Measurements from ENCODE around the gene HTR6. TPM values are rescaled to one million over a fixed set of nuclear protein-coding genes. Genes with fewer than 3 reads are reported as not detected.

HTR6 gene
- total RNA-seq, 1 donor from 2014 or later: not detected

- H3K9me3 ChIP-seq: no peaks in the 10 kb centered on the region
- peaks cover 32% of the 10 kb centered on the region for H3K27me3 ChIP-seq (ENCODE audit: low read depth)
- DNase-seq: no peak
- intact Hi-C loops (cut with DNase I): no loop called here
- TF ChIP-seq CTCF (IDR thresholded peaks at IDR 0.05): no peak
- no peaks in the 10 kb centered on the region for H3K36me3 ChIP-seq
- peak; percentile 11 to 40 for ATAC-seq
- peak overlapping the region; percentile 87 for H3K27ac ChIP-seq
- peaks cover 37% of the 10 kb centered on the region for H3K4me1 ChIP-seq
- H3K4me3 ChIP-seq: peak overlapping the region; percentile 67
These were observed 19.8 kb upstream of the HTR6 start for GRCh38 chr1:19644681-19645410.

GRCh38 chr1:19645411-19646251, 19.0 kb upstream of the HTR6 start:
- Histone ChIP-seq H3K9me3 (no peaks in the 10 kb centered on the region), H3K4me3 (peak overlapping the region; percentile 67), H3K27ac (peak overlapping the region; percentile 87), H3K27me3 (ENCODE audit: low read depth) (peaks cover 32% of the 10 kb centered on the region), H3K36me3 (no peaks in the 10 kb centered on the region), H3K4me1 (peaks cover 38% of the 10 kb centered on the region)
- intact Hi-C loops (cut with DNase I): no loop called here
- TF ChIP-seq CTCF (IDR thresholded peaks at IDR 0.05): no peak
- ATAC-seq (peak in 1 of 2 donors; percentile 1), DNase-seq (no peak)

- Histone ChIP-seq H3K9me3 (no peaks in the 10 kb centered on the region), H3K27ac (peak overlapping the region; percentile 87), H3K27me3 (ENCODE audit: low read depth) (peaks cover 32% of the 10 kb centered on the region), H3K36me3 (no peaks in the 10 kb centered on the region), H3K4me3 (peak overlapping the region; percentile 67), H3K4me1 (peaks cover 44% of the 10 kb centered on the region)
- TF ChIP-seq CTCF (IDR thresholded peaks at IDR 0.05): no peak
- intact Hi-C loops (cut with DNase I): no loop called here
- ATAC-seq (peak; percentile 6 to 9), DNase-seq (no peak)
These were observed 18.0 kb upstream of the HTR6 start for GRCh38 chr1:19646377-19647319.

- TF ChIP-seq CTCF (IDR thresholded peaks at IDR 0.05): no peak
These were observed 17.0 kb upstream of the HTR6 start for GRCh38 chr1:19647643-19648042.

GRCh38 chr1:19648239-19648638, 16.4 kb upstream of the HTR6 start:
- no peak for ATAC-seq
- Histone ChIP-seq H3K4me3 (peak overlapping the region; percentile 33), H3K27me3 (ENCODE audit: low read depth) (peaks cover 21% of the 10 kb centered on the region), H3K4me1 (peaks cover 48% of the 10 kb centered on the region), H3K27ac (peak overlapping the region; percentile 62), H3K36me3 (no peaks in the 10 kb centered on the region), H3K9me3 (no peaks in the 10 kb centered on the region)
- no peak for TF ChIP-seq CTCF (IDR thresholded peaks at IDR 0.05)
- no peak for DNase-seq
- intact Hi-C loops (cut with DNase I): no loop called here

More at GRCh38 chr1:19647643-19648042, 17.0 kb upstream of the HTR6 start:
- intact Hi-C loops (cut with DNase I): no loop called here
- ATAC-seq (no peak), DNase-seq (no peak)
- Histone ChIP-seq H3K27me3 (ENCODE audit: low read depth) (peaks cover 27% of the 10 kb centered on the region), H3K9me3 (no peaks in the 10 kb centered on the region), H3K4me3 (peak overlapping the region; percentile 67), H3K4me1 (peaks cover 53% of the 10 kb centered on the region), H3K36me3 (no peaks in the 10 kb centered on the region), H3K27ac (peak overlapping the region; percentile 62)

Data from lower lobe of right lung (tissue), 2 donors.